Nephron progenitor cell (in vitro differentiated cells): Measurements from ENCODE around the gene GALNT13.

ENCODE experiments used
- DNase-seq: peaks from one replicate; pipeline ENCODE4 v3.0.0; 2021
- H3K27ac Mint-ChIP-seq: 2 replicates; pipeline ENCODE4 v1.8.0; 2021; ENCODE audit warnings: mild to moderate bottlenecking, moderate library complexity, mixed read lengths
- H3K27me3 Mint-ChIP-seq: 2 replicates; pipeline ENCODE4 v1.8.0; 2021; ENCODE audit warnings: mild to moderate bottlenecking, low read depth, mixed read lengths; ENCODE audit not compliant: poor library complexity
- H3K36me3 Mint-ChIP-seq: 2 replicates; pipeline ENCODE4 v1.8.0; 2021; ENCODE audit warnings: low read depth, mixed read lengths
- H3K4me1 Mint-ChIP-seq: 2 replicates; pipeline ENCODE4 v1.8.0; 2021; ENCODE audit warnings: mixed read lengths
- H3K4me3 Mint-ChIP-seq: 2 replicates; pipeline ENCODE4 v1.8.0; 2021; ENCODE audit warnings: mild to moderate bottlenecking, moderate library complexity, mixed read lengths
- H3K9me3 Mint-ChIP-seq: 2 replicates; pipeline ENCODE4 v1.8.0; 2021; ENCODE audit warnings: mild to moderate bottlenecking, moderate library complexity, mixed read lengths
- TF ChIP-seq, protein P1 (sequence below): fragments of 200-600 bp; sonication (generic); IDR thresholded peaks from 2 replicates; pipeline ENCODE4 v1.5.0; 2021; ENCODE audit warnings: antibody characterized with exemption

The GALNT13 gene

GRCh38 chr2:153917570-153917969, 45.8 kb downstream of the GALNT13 start:
- Mint-ChIP-seq H3K4me3 (no peak overlapping the region), H3K27ac (no peak overlapping the region), H3K36me3 (no peaks in the 10 kb centered on the region), H3K4me1 (no peaks in the 10 kb centered on the region), H3K9me3 (no peaks in the 10 kb centered on the region), H3K27me3 (no peaks in the 10 kb centered on the region)
- TF ChIP-seq, protein P1, sequence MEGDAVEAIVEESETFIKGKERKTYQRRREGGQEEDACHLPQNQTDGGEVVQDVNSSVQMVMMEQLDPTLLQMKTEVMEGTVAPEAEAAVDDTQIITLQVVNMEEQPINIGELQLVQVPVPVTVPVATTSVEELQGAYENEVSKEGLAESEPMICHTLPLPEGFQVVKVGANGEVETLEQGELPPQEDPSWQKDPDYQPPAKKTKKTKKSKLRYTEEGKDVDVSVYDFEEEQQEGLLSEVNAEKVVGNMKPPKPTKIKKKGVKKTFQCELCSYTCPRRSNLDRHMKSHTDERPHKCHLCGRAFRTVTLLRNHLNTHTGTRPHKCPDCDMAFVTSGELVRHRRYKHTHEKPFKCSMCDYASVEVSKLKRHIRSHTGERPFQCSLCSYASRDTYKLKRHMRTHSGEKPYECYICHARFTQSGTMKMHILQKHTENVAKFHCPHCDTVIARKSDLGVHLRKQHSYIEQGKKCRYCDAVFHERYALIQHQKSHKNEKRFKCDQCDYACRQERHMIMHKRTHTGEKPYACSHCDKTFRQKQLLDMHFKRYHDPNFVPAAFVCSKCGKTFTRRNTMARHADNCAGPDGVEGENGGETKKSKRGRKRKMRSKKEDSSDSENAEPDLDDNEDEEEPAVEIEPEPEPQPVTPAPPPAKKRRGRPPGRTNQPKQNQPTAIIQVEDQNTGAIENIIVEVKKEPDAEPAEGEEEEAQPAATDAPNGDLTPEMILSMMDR, result no peak
- no peak for DNase-seq

GRCh38 chr2:153935511-153935910, 63.8 kb downstream of the GALNT13 start:
- Mint-ChIP-seq H3K27ac (no peak overlapping the region), H3K4me1 (no peaks in the 10 kb centered on the region), H3K36me3 (no peaks in the 10 kb centered on the region), H3K4me3 (no peak overlapping the region), H3K9me3 (peaks cover 12% of the 10 kb centered on the region), H3K27me3 (no peaks in the 10 kb centered on the region)
- TF ChIP-seq, protein P1, result no peak
- no peak for DNase-seq

GRCh38 chr2:153939124-153939796, 67.5 kb downstream of the GALNT13 start:
- Mint-ChIP-seq H3K4me1 (no peaks in the 10 kb centered on the region), H3K36me3 (no peaks in the 10 kb centered on the region), H3K27me3 (no peaks in the 10 kb centered on the region), H3K9me3 (no peaks in the 10 kb centered on the region), H3K4me3 (no peak overlapping the region), H3K27ac (peak overlapping the region; percentile 40)
- TF ChIP-seq, protein P1, result no peak
- no peak for DNase-seq

DNA sequence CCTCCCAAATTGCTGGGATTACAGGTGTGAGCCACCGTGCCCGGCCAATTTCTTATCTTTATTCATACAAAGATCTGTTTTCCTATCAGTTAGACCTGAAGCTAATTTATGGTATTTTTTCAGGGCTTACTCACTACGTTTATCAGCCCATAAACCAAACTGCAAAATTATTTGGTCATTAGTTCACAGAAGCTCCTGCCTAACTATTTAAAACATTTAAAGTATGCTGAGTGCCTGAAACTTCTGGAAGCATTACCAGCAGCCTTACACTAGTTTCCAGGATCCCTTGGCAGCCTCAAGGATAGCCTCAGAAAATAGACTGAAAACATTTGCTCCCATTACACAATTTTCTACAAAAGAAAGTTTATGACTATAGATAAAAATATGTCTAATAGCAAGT, 68.8 kb downstream of the GALNT13 start:
- Mint-ChIP-seq H3K36me3 (no peaks in the 10 kb centered on the region), H3K4me3 (no peak overlapping the region), H3K27ac (no peak overlapping the region), H3K27me3 (no peaks in the 10 kb centered on the region), H3K9me3 (no peaks in the 10 kb centered on the region), H3K4me1 (no peaks in the 10 kb centered on the region)
- TF ChIP-seq, protein P1, result no peak
- DNase-seq, result no peak

DNA sequence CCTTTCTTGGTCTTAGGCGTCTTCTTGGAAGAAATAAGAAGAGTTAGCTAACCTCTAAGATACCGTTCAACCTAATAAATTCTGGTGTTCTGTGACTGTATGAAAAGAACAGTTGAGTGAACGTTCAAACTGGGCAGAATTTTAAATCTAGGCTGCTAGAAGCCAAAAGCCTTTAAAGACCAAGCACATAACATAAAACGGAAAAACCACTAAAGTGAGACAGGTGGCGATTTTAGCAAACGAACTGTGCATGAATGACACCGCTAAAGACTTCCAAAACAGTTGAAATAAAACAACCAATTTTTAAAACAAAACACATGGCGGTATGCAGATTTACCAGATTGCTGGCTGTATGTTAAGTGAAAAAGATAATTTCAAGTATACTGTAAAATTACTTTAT, 73.1 kb downstream of the GALNT13 start:
- Mint-ChIP-seq H3K4me1 (no peaks in the 10 kb centered on the region), H3K9me3 (peaks cover 10% of the 10 kb centered on the region), H3K27me3 (no peaks in the 10 kb centered on the region), H3K4me3 (no peak overlapping the region), H3K27ac (no peak overlapping the region), H3K36me3 (peaks cover 10% of the 10 kb centered on the region)
- no peak for DNase-seq
- TF ChIP-seq, protein P1, result no peak

DNA sequence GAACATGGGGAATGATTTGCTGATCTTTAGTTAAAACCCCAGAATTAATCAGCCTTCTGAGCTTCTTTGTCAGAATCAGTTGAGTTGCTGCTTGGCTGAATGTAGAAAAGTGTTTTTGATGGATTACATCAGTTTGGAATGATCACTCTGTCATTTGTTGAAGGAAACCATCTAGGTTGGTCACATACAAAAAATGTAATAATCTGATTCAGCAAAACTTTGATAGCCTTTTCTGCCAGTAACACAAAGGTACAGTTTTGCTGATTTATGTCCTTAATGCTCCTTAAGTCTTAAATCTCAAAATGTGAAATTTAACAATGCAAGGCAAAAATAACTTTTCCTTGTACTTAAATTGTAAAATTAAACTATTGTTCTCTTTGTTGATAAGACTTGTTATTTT, 74.3 kb downstream of the GALNT13 start:
- H3K36me3 Mint-ChIP-seq, result peaks cover 10% of the 10 kb centered on the region
- no peak for DNase-seq
- no peaks in the 10 kb centered on the region for H3K27me3 Mint-ChIP-seq
- H3K4me1 Mint-ChIP-seq, result no peaks in the 10 kb centered on the region
- H3K4me3 Mint-ChIP-seq, result no peak overlapping the region
- H3K27ac Mint-ChIP-seq, result no peak overlapping the region
- TF ChIP-seq, protein P1, result no peak
- H3K9me3 Mint-ChIP-seq, result peaks cover 10% of the 10 kb centered on the region
